PC-9 (cell line): ENCODE results near the gene CAMK2N1. TPM values are rescaled to one million over a fixed set of nuclear protein-coding genes. Genes with fewer than 3 reads are reported as not detected.

Experiments
- Bru-seq: library from RNA; stranded (reverse); fragments of 400-500 nt; gene quantifications from one replicate; lab custom pipeline; 2021; lab: Mats Ljungman, UMichigan
- BruChase-seq, 2 experiments: library from RNA; stranded (reverse); fragments of 400-500 nt; gene quantifications; one replicate each; lab custom pipeline; 2021; lab: Mats Ljungman, UMichigan
- BruUV-seq: library from RNA; stranded (reverse); fragments of 400-500 nt; replicated peaks from 2 replicates; lab custom pipeline; 2021; lab: Mats Ljungman, UMichigan
- CTCF ChIA-PET: fragments of 300-600 bp; sonication (Branson Sonifier 250); formaldehyde crosslinking; loops from one replicate; lab custom pipeline; 2022; ENCODE audit warnings: antibody characterized with exemption; lab: Charles Lee
- POLR2A ChIA-PET: fragments of 300-600 bp; sonication (Branson Sonifier 250); formaldehyde crosslinking; loops from one replicate; lab custom pipeline; 2022; ENCODE audit warnings: antibody characterized with exemption; ENCODE audit not compliant: unreplicated experiment; lab: Charles Lee
- DNase-seq, 2 experiments: peaks; one replicate each; pipeline versions ENCODE4 v3.0.0 to v3.0.0-alpha.2; 2015 to 2022; ENCODE audit warnings: mixed read lengths in 1 of 2
- H2AFZ ChIP-seq: fragments of 200-600 bp; sonication (generic); 2 replicates; pipeline ENCODE4 v1.8.1; 2017; ENCODE audit warnings: antibody characterized with exemption
- H3F3A ChIP-seq: fragments of 200-600 bp; sonication (generic); 2 replicates; pipeline ENCODE4 v1.8.1; 2017; ENCODE audit warnings: antibody characterized with exemption, mild to moderate bottlenecking, low read depth; ENCODE audit not compliant: insufficient read depth
- H3K27ac ChIP-seq: fragments of 200-600 bp; sonication (generic); 2 replicates; pipeline ENCODE4 v1.6.1; 2016; ENCODE audit warnings: mixed run types
- H3K27me3 ChIP-seq: fragments of 200-600 bp; sonication (generic); 2 replicates; pipeline ENCODE4 v1.6.1; 2016; ENCODE audit warnings: low read depth, mixed run types; ENCODE audit not compliant: insufficient read depth
- H3K36me3 ChIP-seq: fragments of 200-600 bp; sonication (generic); 2 replicates; pipeline ENCODE4 v1.6.1; 2016; ENCODE audit warnings: low read depth, mixed run types
- H3K4me1 ChIP-seq: fragments of 200-600 bp; sonication (generic); replicated peaks from 2 replicates; pipeline ENCODE4 v1.6.1; 2016; ENCODE audit warnings: mixed run types; ENCODE audit not compliant: insufficient read depth
- H3K4me2 ChIP-seq: fragments of 200-600 bp; sonication (generic); 2 replicates; pipeline ENCODE4 v1.6.1; 2017; ENCODE audit warnings: mixed run types
- H3K4me3 ChIP-seq: fragments of 200-600 bp; sonication (generic); 2 replicates; pipeline ENCODE4 v1.6.1; 2016; ENCODE audit warnings: mixed run types
- H3K79me2 ChIP-seq: fragments of 200-600 bp; sonication (generic); 2 replicates; pipeline ENCODE4 v1.6.1; 2017; ENCODE audit warnings: low read depth, mixed run types
- H3K9me2 ChIP-seq: fragments of 200-600 bp; sonication (generic); 2 replicates; pipeline ENCODE4 v1.8.1; 2017; ENCODE audit warnings: mild to moderate bottlenecking; ENCODE audit not compliant: insufficient read depth
- H3K9me3 ChIP-seq: fragments of 200-600 bp; sonication (generic); 2 replicates; pipeline ENCODE4 v1.8.1; 2016; ENCODE audit warnings: low read depth; ENCODE audit not compliant: insufficient read depth
- H4K20me1 ChIP-seq: fragments of 200-600 bp; sonication (generic); 2 replicates; pipeline ENCODE4 v1.8.1; 2017; ENCODE audit not compliant: insufficient read depth
- EZH2 ChIP-seq: fragments of 200-600 bp; sonication (generic); IDR thresholded peaks from 2 replicates; pipeline ENCODE4 v1.8.0; 2017; ENCODE audit warnings: antibody characterized with exemption, low read depth
- intact Hi-C: fragments of 100-400 bp; cut with micrococcal nuclease; formaldehyde crosslinking; loops from one replicate; pipeline ENCODE4 v1.10.0; 2022; ENCODE audit not compliant: unreplicated experiment
- long read RNA-seq: library from polyadenylated mRNA; stranded (forward); transcript quantifications from one replicate; pipeline ENCODE4 v2.0.0, GENCODE V29; 2022
- total RNA-seq: library from RNA; stranded (reverse); gene quantifications from 2 replicates; pipeline ENCODE4 v1.2.3, GENCODE V29; 2021
- TF ChIP-seq, protein P1 (sequence below): fragments of 200-600 bp; sonication (generic); conservative IDR thresholded peaks from 2 replicates; pipeline ENCODE4 v1.6.1; 2017; ENCODE audit warnings: mixed run types, antibody characterized with exemption, mild to moderate bottlenecking, moderate library complexity

The CAMK2N1 gene
- total RNA-seq (34.9 and 44.6 TPM in 2 replicates), Bru-seq, nascent RNA (percentile 81 among the genes with signal in this experiment), BruChase-seq, experiment 1, labeled RNA remaining after a 2-hour chase (percentile 94 among the genes with signal in this experiment), BruChase-seq, experiment 2, labeled RNA remaining after a 6-hour chase (percentile 98 among the genes with signal in this experiment)
- long read RNA-seq, transcript CAMK2N1-201 (2 exons, 2,336 nt), result major isoform, 61 of 67 reads
- long read RNA-seq, partial matches to known transcripts, result 6 of 67 reads
- long read RNA-seq, other reads (novel, unspliced or antisense), result 0 of 67 reads

- intact Hi-C loops, result no loop called here
- Histone ChIP-seq H2AFZ (peak within 1 kb of the TSS; percentile 75), H3K27me3 (no peaks in the 10 kb centered on the region), H3K9me3 (no peaks in the 10 kb centered on the region), H3K9me2 (no peaks in the 10 kb centered on the region), H4K20me1 (peaks cover 5% of the 10 kb centered on the region; the same call in 1 of the 2 replicates), H3K36me3 (no peaks in the 10 kb centered on the region), H3F3A (peaks cover 24% of the 10 kb centered on the region; the same call in 1 of the 2 replicates), H3K4me1 (peaks cover 33% of the 10 kb centered on the region), H3K4me3 (peak within 1 kb of the TSS; percentile 87), H3K79me2 (peaks cover 40% of the 10 kb centered on the region), H3K4me2 (peak within 1 kb of the TSS; percentile 92), H3K27ac (peak within 1 kb of the TSS; percentile 87)
- POLR2A ChIA-PET, result interaction anchor here (0.6 kb wide), 3 partner anchors 9 to 1438 kb away, joined by 3 to 39 read pairs (median 3); no protein-coding TSS in a partner anchor
- TF ChIP-seq, protein P1, sequence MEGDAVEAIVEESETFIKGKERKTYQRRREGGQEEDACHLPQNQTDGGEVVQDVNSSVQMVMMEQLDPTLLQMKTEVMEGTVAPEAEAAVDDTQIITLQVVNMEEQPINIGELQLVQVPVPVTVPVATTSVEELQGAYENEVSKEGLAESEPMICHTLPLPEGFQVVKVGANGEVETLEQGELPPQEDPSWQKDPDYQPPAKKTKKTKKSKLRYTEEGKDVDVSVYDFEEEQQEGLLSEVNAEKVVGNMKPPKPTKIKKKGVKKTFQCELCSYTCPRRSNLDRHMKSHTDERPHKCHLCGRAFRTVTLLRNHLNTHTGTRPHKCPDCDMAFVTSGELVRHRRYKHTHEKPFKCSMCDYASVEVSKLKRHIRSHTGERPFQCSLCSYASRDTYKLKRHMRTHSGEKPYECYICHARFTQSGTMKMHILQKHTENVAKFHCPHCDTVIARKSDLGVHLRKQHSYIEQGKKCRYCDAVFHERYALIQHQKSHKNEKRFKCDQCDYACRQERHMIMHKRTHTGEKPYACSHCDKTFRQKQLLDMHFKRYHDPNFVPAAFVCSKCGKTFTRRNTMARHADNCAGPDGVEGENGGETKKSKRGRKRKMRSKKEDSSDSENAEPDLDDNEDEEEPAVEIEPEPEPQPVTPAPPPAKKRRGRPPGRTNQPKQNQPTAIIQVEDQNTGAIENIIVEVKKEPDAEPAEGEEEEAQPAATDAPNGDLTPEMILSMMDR, result no peak
- no peak for TF ChIP-seq EZH2
- no TSS peak for BruUV-seq
- CTCF ChIA-PET, result interaction anchor here (1.1 kb wide), 1 partner anchor 124 kb away, joined by 4 read pairs; no protein-coding TSS in a partner anchor
- DNase-seq, result peak; percentile 47 to 69
These were observed at the start of gene CAMK2N1 for GRCh38 chr1:20485527-20486456. Gene CAMK2N1, minus strand, starts transcription at chr1:20486210. Its CDS starts 831 bp downstream, at chr1:20485379.

DNA sequence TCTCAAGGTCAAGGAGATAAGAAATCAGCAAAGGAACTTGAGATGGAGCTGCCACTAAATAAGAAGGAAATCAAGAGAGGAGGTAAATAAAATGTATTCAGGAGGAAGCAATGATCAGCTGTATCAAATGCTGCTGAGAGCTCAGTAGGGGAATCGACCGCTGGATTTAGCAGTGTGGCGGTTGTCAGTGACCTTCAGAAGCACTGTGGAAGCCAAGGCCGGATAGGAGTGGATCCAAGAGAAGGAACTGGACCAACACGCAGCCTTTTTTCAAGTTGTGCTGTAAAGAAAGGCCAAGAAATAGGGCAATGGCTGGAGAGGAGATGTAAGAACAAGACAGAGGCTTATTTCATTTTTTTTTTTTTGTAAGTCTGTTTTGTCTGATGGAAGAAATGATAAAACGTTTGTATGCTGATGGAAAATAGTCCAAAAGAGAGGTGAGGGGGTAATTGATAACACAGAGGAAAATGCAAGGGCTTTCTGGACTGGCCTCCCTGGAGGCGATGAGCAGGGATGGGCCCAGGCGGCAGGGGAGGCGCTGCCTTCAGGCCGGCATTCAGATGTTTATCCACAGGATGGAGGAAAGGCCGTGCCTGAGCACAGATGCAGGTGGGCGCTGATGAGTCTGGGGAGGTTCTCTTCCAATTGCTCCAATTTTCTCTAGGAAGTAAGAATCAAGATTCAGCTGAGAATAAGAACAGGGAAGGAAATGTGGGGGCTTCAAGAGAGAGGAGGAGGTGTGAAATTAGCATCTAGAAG is 48.8 kb upstream of the CAMK2N1 start:
- Histone ChIP-seq H3K4me3 (no peak overlapping the region), H3K36me3 (no peaks in the 10 kb centered on the region), H3K79me2 (no peaks in the 10 kb centered on the region), H3K9me2 (no peaks in the 10 kb centered on the region), H2AFZ (no peak overlapping the region), H3K27me3 (no peaks in the 10 kb centered on the region), H3K4me2 (no peak overlapping the region), H3K27ac (no peak overlapping the region), H4K20me1 (no peaks in the 10 kb centered on the region), H3K4me1 (peaks cover 38% of the 10 kb centered on the region), H3F3A (peaks cover 21% of the 10 kb centered on the region), H3K9me3 (no peaks in the 10 kb centered on the region)
- BruUV-seq, result no TSS peak
- DNase-seq, result no peak
- ChIA-PET CTCF (no interaction called here), POLR2A (interaction anchor here (0.5 kb wide), 1 partner anchor 275 kb away, joined by 3 read pairs; no protein-coding TSS in a partner anchor)
- TF ChIP-seq EZH2, result no peak
- TF ChIP-seq, protein P1, result no peak
- intact Hi-C loops, result no loop called here
